CD4-positive, alpha-beta T cell (primary cell): ENCODE results near the gene UPB1. TPM values are rescaled to one million over a fixed set of nuclear protein-coding genes. Genes with fewer than 3 reads are reported as not detected.

Experiments used
- ATAC-seq: fragments of 200-7000 bp; cut with Tn5 transposase; one replicate; pipeline ENCODE4 v1.10.0; 2022; ENCODE audit warnings: mild to moderate bottlenecking; ENCODE audit not compliant: poor library complexity
- CTCF ChIA-PET: fragments of 350-600 bp; sonication (Branson Sonifier 250); formaldehyde crosslinking; loops from one replicate; lab custom pipeline; 2021; ENCODE audit warnings: antibody characterized with exemption, inconsistent platforms; lab: Charles Lee
- POLR2A ChIA-PET: fragments of 350-600 bp; sonication (Branson Sonifier 250); formaldehyde crosslinking; loops from one replicate; lab custom pipeline; 2021; ENCODE audit warnings: antibody characterized with exemption, inconsistent platforms; lab: Charles Lee
- DNase-seq, 14 experiments: peaks; one replicate each; pipeline ENCODE4 v3.0.0-alpha.2; 2013 to 2020; ENCODE audit warnings: mixed read lengths in 2 of 14
- H3K27ac ChIP-seq, 2 donors: one replicate each; pipeline versions ENCODE4 v1.5.1 to v1.7.0; 2013; ENCODE audit warnings: low read length in 2 of 2, low read depth in 1 of 2, mild to moderate bottlenecking in 1 of 2
- H3K27me3 ChIP-seq, 2 experiments: 1 replicate in 1 of 2; 2 replicates in 1 of 2; pipeline versions ENCODE4 v1.6.1 to v1.7.0; 2013; ENCODE audit warnings: low read length in 2 of 2, control low read depth in 1 of 2, mild to moderate bottlenecking in 1 of 2, moderate library complexity in 1 of 2; ENCODE audit not compliant: insufficient read depth in 2 of 2, control insufficient read depth in 1 of 2
- H3K36me3 ChIP-seq: one replicate; pipeline ENCODE4 v1.6.1; 2013; ENCODE audit warnings: low read length, control low read depth; ENCODE audit not compliant: insufficient read depth
- H3K4me1 ChIP-seq: one replicate; pipeline ENCODE4 v1.6.1; 2013; ENCODE audit warnings: low read length, control low read depth; ENCODE audit not compliant: insufficient read depth
- H3K4me3 ChIP-seq: one replicate; pipeline ENCODE4 v1.5.1; 2013; ENCODE audit warnings: mild to moderate bottlenecking, low read length, moderate library complexity
- H3K9me3 ChIP-seq, 2 experiments: 1 replicate in 1 of 2; 2 replicates in 1 of 2; pipeline versions ENCODE4 v1.6.1 to v1.7.0; 2013; ENCODE audit warnings: low read length in 2 of 2, mild to moderate bottlenecking in 2 of 2, control low read depth in 1 of 2, moderate library complexity in 1 of 2; ENCODE audit not compliant: control insufficient read depth in 1 of 2, insufficient read depth in 1 of 2
- H3K27ac Mint-ChIP-seq: one replicate; pipeline ENCODE4 v1.8.0; 2020; ENCODE audit warnings: mixed read lengths
- H3K27me3 Mint-ChIP-seq: one replicate; pipeline ENCODE4 v1.8.0; 2021; ENCODE audit warnings: mixed read lengths
- H3K36me3 Mint-ChIP-seq: one replicate; pipeline ENCODE4 v1.8.0; 2021; ENCODE audit warnings: low read depth, mixed read lengths
- H3K4me1 Mint-ChIP-seq: one replicate; pipeline ENCODE4 v1.8.0; 2021; ENCODE audit warnings: low read depth, mixed read lengths
- H3K4me3 Mint-ChIP-seq: one replicate; pipeline ENCODE4 v1.8.0; 2020; ENCODE audit warnings: mild to moderate bottlenecking, mixed read lengths
- H3K9me3 Mint-ChIP-seq: one replicate; pipeline ENCODE4 v1.8.0; 2020; ENCODE audit warnings: mixed read lengths
- CTCF ChIP-seq: fragments of 200-600 bp; IDR thresholded peaks from one replicate; pipeline ENCODE4 v1.8.0; 2022; ENCODE audit warnings: antibody characterized with exemption, mild to moderate bottlenecking
- intact Hi-C, 2 experiments: fragments of 100-400 bp; cut with DNase I in 1 of 2; cut with micrococcal nuclease in 1 of 2; formaldehyde crosslinking; loops; one replicate each; pipeline versions ENCODE4 v1.15.1 to v1.9.0; 2023 to 2025; cut with DNase I, micrococcal nuclease
- total RNA-seq, 174 experiments: library from RNA in 2 of 174; stranded (reverse) in 2 of 174; gene quantifications; one replicate each; pipeline ENCODE4 v1.2.3 and lab custom pipeline; 2021 to 2026

Gene UPB1
- total RNA-seq, 2 experiments from 2014 or later: 2.7 to 3.7 TPM

DNA sequence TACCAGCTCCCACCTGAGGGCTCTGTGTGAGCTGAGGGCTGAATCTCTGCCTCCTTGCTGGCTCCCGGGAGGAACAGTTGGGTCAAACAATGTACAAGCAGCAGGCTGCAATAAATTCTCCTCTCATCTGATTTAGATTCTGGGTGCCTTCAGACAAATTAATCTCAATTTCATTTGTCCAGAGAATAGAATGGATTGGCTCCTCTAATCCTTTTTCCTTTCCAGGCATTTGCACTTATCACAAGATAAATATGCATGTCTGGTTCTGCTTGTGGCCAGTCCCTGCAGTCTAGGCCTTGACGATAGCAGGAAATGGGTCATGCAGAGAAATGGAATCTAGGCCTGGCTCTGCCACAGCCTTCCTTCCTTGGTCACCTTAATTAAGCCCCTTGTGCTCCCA is 28.7 kb downstream of the UPB1 start:
- Histone ChIP-seq H3K36me3 (no peaks in the 10 kb centered on the region), H3K9me3 (no peaks in the 10 kb centered on the region), H3K27ac (no peak overlapping the region), H3K27me3 (no peaks in the 10 kb centered on the region), H3K4me3 (no peak overlapping the region), H3K4me1 (peaks cover 13% of the 10 kb centered on the region)
- Mint-ChIP-seq H3K4me1 (peaks cover 6% of the 10 kb centered on the region), H3K27me3 (no peaks in the 10 kb centered on the region), H3K36me3 (no peaks in the 10 kb centered on the region), H3K27ac (no peak overlapping the region), H3K9me3 (no peaks in the 10 kb centered on the region), H3K4me3 (no peak overlapping the region)
- DNase-seq (no peak), ATAC-seq (no peak)
- ChIA-PET POLR2A (no interaction called here), CTCF (interaction anchor here (1.4 kb wide), 1 partner anchor 100 kb away, joined by 3 read pairs; no protein-coding TSS in a partner anchor)
- intact Hi-C loops: loop anchor here in 1 of 2 experiments (10.0 kb wide), 2 partner anchors 231 to 329 kb away; no protein-coding TSS in a partner anchor
- no peak for TF ChIP-seq CTCF

DNA sequence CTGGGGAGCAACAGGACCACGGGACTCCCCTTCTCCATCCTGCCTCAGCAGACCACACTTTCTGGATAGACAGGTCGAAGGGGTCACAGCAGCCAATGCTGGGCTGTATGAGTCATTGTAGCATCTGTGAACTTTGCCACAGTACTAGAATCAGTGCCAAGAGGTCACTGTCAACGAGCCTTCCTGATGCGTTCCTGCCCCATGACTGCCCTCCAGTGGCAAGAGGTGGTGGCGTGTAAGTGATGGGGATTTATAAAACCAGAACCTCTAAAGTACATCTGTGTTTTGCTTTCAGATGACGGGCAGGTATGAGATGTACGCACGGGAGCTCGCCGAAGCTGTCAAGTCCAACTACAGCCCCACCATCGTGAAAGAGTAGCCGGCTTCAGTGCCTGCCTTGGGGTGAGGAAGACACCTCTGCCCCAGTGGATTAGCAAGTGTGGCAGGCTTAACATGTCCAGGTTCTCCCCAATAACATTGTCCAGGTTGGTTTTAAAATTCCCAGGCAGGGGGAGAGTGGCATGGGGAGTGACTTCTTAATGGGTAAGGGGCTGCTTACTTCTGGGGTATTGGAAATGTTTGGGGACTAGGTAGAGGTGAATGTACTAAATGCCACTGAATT is 30.4 kb downstream of the UPB1 start:
- Histone ChIP-seq H3K4me1 (peaks cover 13% of the 10 kb centered on the region), H3K27ac (no peak overlapping the region), H3K9me3 (no peaks in the 10 kb centered on the region), H3K27me3 (no peaks in the 10 kb centered on the region), H3K4me3 (no peak overlapping the region), H3K36me3 (no peaks in the 10 kb centered on the region)
- Mint-ChIP-seq H3K9me3 (no peaks in the 10 kb centered on the region), H3K36me3 (no peaks in the 10 kb centered on the region), H3K27ac (no peak overlapping the region), H3K4me1 (peaks cover 6% of the 10 kb centered on the region), H3K4me3 (no peak overlapping the region), H3K27me3 (no peaks in the 10 kb centered on the region)
- intact Hi-C loops: loop anchor here (1.0 to 10.0 kb wide), 4 partner anchors 104 to 331 kb away; no protein-coding TSS in a partner anchor
- TF ChIP-seq CTCF: peak; percentile 70
- peak; percentile 60 to 88 (median 72) for DNase-seq
- ChIA-PET POLR2A (no interaction called here), CTCF (interaction anchor here (1.2 kb wide), 1 partner anchor 99 kb away, joined by 3 read pairs; no protein-coding TSS in a partner anchor)
- ATAC-seq: peak; percentile 98

GRCh38 chr22:24526191-24526590 is 31.1 kb downstream of the UPB1 start:
- Mint-ChIP-seq H3K36me3 (no peaks in the 10 kb centered on the region), H3K27ac (no peak overlapping the region), H3K4me3 (no peak overlapping the region), H3K27me3 (no peaks in the 10 kb centered on the region), H3K4me1 (peaks cover 6% of the 10 kb centered on the region), H3K9me3 (no peaks in the 10 kb centered on the region)
- intact Hi-C loops: loop anchor here in 1 of 2 experiments (10.0 kb wide), 2 partner anchors 229 to 331 kb away; no protein-coding TSS in a partner anchor
- ATAC-seq (no peak), DNase-seq (no peak)
- Histone ChIP-seq H3K27me3 (no peaks in the 10 kb centered on the region), H3K27ac (no peak overlapping the region), H3K9me3 (no peaks in the 10 kb centered on the region), H3K36me3 (no peaks in the 10 kb centered on the region), H3K4me1 (peaks cover 13% of the 10 kb centered on the region), H3K4me3 (no peak overlapping the region)
- CTCF ChIA-PET: no interaction called here
- no peak for TF ChIP-seq CTCF
- POLR2A ChIA-PET: no interaction called here
